ENCODE data around the gene BPHL.
"Not testable (repeated sequence)": the region's sequence is repeated elsewhere in the genome, so short reads cannot be mapped to it uniquely, and the experiment has no call there.

The BPHL gene

DNA sequence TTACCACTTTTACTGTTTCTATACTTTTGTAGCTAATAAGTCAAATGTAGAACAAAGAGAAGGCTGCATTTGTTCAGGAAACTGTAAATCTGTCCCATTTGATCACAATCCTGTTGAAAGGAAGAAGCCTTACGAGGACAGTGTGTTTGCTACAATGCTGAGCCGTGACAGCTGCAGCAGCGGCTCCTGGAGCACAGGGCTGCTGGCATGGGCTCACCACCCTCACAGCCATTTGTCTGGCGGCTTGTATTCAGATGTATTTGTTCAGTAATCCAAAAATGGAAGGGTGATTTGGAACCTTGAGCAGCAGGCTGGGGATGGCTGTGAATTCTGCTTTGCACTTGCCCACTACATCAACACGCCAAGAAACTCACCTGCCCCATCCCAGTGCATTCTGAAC lies 33.2 kb downstream of the BPHL start:
- POLR2A ChIA-PET = no interaction called here
- peaks cover 3 to 20% (median 8%) of the 10 kb centered on the region in 4 experiments for H3K36me3 ChIP-seq (ENCODE audit: control insufficient read depth in 4 of 4, insufficient read depth in 4 of 4, low read length in 3 of 4)
- DNase-seq = no peak
- H3K27ac ChIP-seq (ENCODE audit: insufficient read depth in 1 of 2, low read depth in 1 of 2, low read length in 2 of 2, poor library complexity in 1 of 2, severe bottlenecking in 2 of 2) = no peak overlapping the region
- H3K4me1 ChIP-seq (ENCODE audit: control extremely low read depth in 1 of 4, control insufficient read depth in 4 of 4, insufficient read depth in 4 of 4, low read length in 3 of 4) = peaks cover 0 to 6% (median 3%) of the 10 kb centered on the region in 4 experiments
- no peak overlapping the region for H3K4me3 ChIP-seq (ENCODE audit: control insufficient read depth in 1 of 7, extremely low read depth in 1 of 7, insufficient read depth in 4 of 7, low read depth in 2 of 7, low read length in 6 of 7)
- CTCF ChIA-PET = interaction anchor here (1.4 kb wide), 1 partner anchor 21 kb away, joined by 4 read pairs; no protein-coding TSS in a partner anchor
- H3K9me3 ChIP-seq (ENCODE audit: control extremely low read depth in 1 of 5, control insufficient read depth in 4 of 5, insufficient read depth in 2 of 5, low read depth in 1 of 5, low read length in 4 of 5) = peaks cover 0 to 7% (median 0%) of the 10 kb centered on the region in 5 experiments
- WGBS (ENCODE audit: insufficient coverage) = 83% methylated on average over 3 of the region's 5 CpGs
- H3K27me3 ChIP-seq (replicated peaks in 2 of 5; ENCODE audit: control insufficient read depth in 4 of 5, insufficient read depth in 5 of 5, low read length in 4 of 5) = peaks cover 0 to 14% (median 7%) of the 10 kb centered on the region in 5 experiments

- H3K4me3 ChIP-seq (ENCODE audit: control insufficient read depth in 1 of 7, extremely low read depth in 1 of 7, insufficient read depth in 4 of 7, low read depth in 2 of 7, low read length in 6 of 7) = no peak overlapping the region
- H3K27me3 ChIP-seq (replicated peaks in 2 of 5; ENCODE audit: control insufficient read depth in 4 of 5, insufficient read depth in 5 of 5, low read length in 4 of 5) = peaks cover 0 to 22% (median 7%) of the 10 kb centered on the region in 5 experiments
- ChIA-PET POLR2A (no interaction called here), CTCF (interaction anchor here (0.9 to 1.4 kb wide), 3 partner anchors 10 to 22 kb away, joined by 3 to 4 read pairs (median 3); no protein-coding TSS in a partner anchor)
- no peak for DNase-seq
- WGBS (ENCODE audit: insufficient coverage) = 82% methylated on average over 3 of the region's 3 CpGs
- H3K36me3 ChIP-seq (ENCODE audit: control insufficient read depth in 4 of 4, insufficient read depth in 4 of 4, low read length in 3 of 4) = peaks cover under 1 to 12% (median 5%) of the 10 kb centered on the region in 4 experiments
- no peak overlapping the region for H3K27ac ChIP-seq (ENCODE audit: insufficient read depth in 1 of 2, low read depth in 1 of 2, low read length in 2 of 2, poor library complexity in 1 of 2, severe bottlenecking in 2 of 2)
- H3K9me3 ChIP-seq (ENCODE audit: control extremely low read depth in 1 of 5, control insufficient read depth in 4 of 5, insufficient read depth in 2 of 5, low read depth in 1 of 5, low read length in 4 of 5) = peaks cover 0 to 5% (median 0%) of the 10 kb centered on the region in 5 experiments
- H3K4me1 ChIP-seq (ENCODE audit: control extremely low read depth in 1 of 4, control insufficient read depth in 4 of 4, insufficient read depth in 4 of 4, low read length in 3 of 4) = peaks cover 0 to 14% (median 12%) of the 10 kb centered on the region in 4 experiments
These were observed 34.2 kb downstream of the BPHL start for GRCh38 chr6:3152689-3153088.

GRCh38 chr6:3155416-3155815 lies 36.9 kb downstream of the BPHL start:
- WGBS (ENCODE audit: insufficient coverage) = 89% methylated on average over 4 of the region's 6 CpGs
- CTCF ChIA-PET = interaction anchor here (1.0 kb wide), 2 partner anchors 83 to 96 kb away, joined by 3 to 4 read pairs; no protein-coding TSS in a partner anchor
- not testable (repeated sequence) for H3K27ac ChIP-seq (ENCODE audit: insufficient read depth in 1 of 2, low read depth in 1 of 2, low read length in 2 of 2, poor library complexity in 1 of 2, severe bottlenecking in 2 of 2)

GRCh38 chr6:3156184-3157130 lies 37.9 kb downstream of the BPHL start:
- not testable (repeated sequence) for H3K36me3 ChIP-seq (ENCODE audit: control insufficient read depth in 4 of 4, insufficient read depth in 4 of 4, low read length in 3 of 4); H3K27ac ChIP-seq (ENCODE audit: insufficient read depth in 1 of 2, low read depth in 1 of 2, low read length in 2 of 2, poor library complexity in 1 of 2, severe bottlenecking in 2 of 2); H3K9me3 ChIP-seq (ENCODE audit: control extremely low read depth in 1 of 5, control insufficient read depth in 4 of 5, insufficient read depth in 2 of 5, low read depth in 1 of 5, low read length in 4 of 5)
- CTCF ChIA-PET = interaction anchor here (0.7 to 1.2 kb wide), 4 partner anchors 8 to 97 kb away, joined by 3 to 7 read pairs (median 4); no protein-coding TSS in a partner anchor
- peaks cover 0 to 24% (median 21%) of the 10 kb centered on the region in 4 experiments for H3K4me1 ChIP-seq (ENCODE audit: control extremely low read depth in 1 of 4, control insufficient read depth in 4 of 4, insufficient read depth in 4 of 4, low read length in 3 of 4)
- 3% methylated on average over 25 of the region's 32 CpGs for WGBS (ENCODE audit: insufficient coverage)
- POLR2A ChIA-PET = interaction anchor here (0.5 kb wide), 1 partner anchor 58 kb away, joined by 5 read pairs; no protein-coding TSS in a partner anchor
- H3K4me3 ChIP-seq (ENCODE audit: control insufficient read depth in 1 of 7, extremely low read depth in 1 of 7, insufficient read depth in 4 of 7, low read depth in 2 of 7, low read length in 6 of 7) = peak overlapping the region; percentile 44 to 80 (median 67)
- peaks cover 0 to 59% (median 14%) of the 10 kb centered on the region in 5 experiments for H3K27me3 ChIP-seq (replicated peaks in 2 of 5; ENCODE audit: control insufficient read depth in 4 of 5, insufficient read depth in 5 of 5, low read length in 4 of 5)
- peak in 2 of 3 donors; percentile 76 to 82 for DNase-seq

More at GRCh38 chr6:3155416-3155815, 36.9 kb downstream of the BPHL start:
- H3K36me3 ChIP-seq (ENCODE audit: control insufficient read depth in 4 of 4, insufficient read depth in 4 of 4, low read length in 3 of 4); DNase-seq; POLR2A ChIA-PET; H3K4me3 ChIP-seq (ENCODE audit: control insufficient read depth in 1 of 7, extremely low read depth in 1 of 7, insufficient read depth in 4 of 7, low read depth in 2 of 7, low read length in 6 of 7); H3K9me3 ChIP-seq (ENCODE audit: control extremely low read depth in 1 of 5, control insufficient read depth in 4 of 5, insufficient read depth in 2 of 5, low read depth in 1 of 5, low read length in 4 of 5): not testable (repeated sequence)
- peaks cover 0 to 24% (median 21%) of the 10 kb centered on the region in 4 experiments for H3K4me1 ChIP-seq (ENCODE audit: control extremely low read depth in 1 of 4, control insufficient read depth in 4 of 4, insufficient read depth in 4 of 4, low read length in 3 of 4)
- H3K27me3 ChIP-seq (replicated peaks in 2 of 5; ENCODE audit: control insufficient read depth in 4 of 5, insufficient read depth in 5 of 5, low read length in 4 of 5) = peaks cover 0 to 49% (median 12%) of the 10 kb centered on the region in 5 experiments

- DNase-seq = peak; percentile 65 to 82 (median 74)
- Histone ChIP-seq H3K4me1 (ENCODE audit: control extremely low read depth in 1 of 4, control insufficient read depth in 4 of 4, insufficient read depth in 4 of 4, low read length in 3 of 4) (peaks cover 0 to 26% (median 21%) of the 10 kb centered on the region in 4 experiments), H3K9me3 (ENCODE audit: control extremely low read depth in 1 of 5, control insufficient read depth in 4 of 5, insufficient read depth in 2 of 5, low read depth in 1 of 5, low read length in 4 of 5) (no peaks in the 10 kb centered on the region), H3K4me3 (ENCODE audit: control insufficient read depth in 1 of 7, extremely low read depth in 1 of 7, insufficient read depth in 4 of 7, low read depth in 2 of 7, low read length in 6 of 7) (peak within 1 kb of the TSS; percentile 44 to 80 (median 67)), H3K36me3 (ENCODE audit: control insufficient read depth in 4 of 4, insufficient read depth in 4 of 4, low read length in 3 of 4) (no peaks in the 10 kb centered on the region), H3K27ac (ENCODE audit: insufficient read depth in 1 of 2, low read depth in 1 of 2, low read length in 2 of 2, poor library complexity in 1 of 2, severe bottlenecking in 2 of 2) (peak within 1 kb of the TSS in 1 of 2 experiments; percentile 49), H3K27me3 (replicated peaks in 2 of 5; ENCODE audit: control insufficient read depth in 4 of 5, insufficient read depth in 5 of 5, low read length in 4 of 5) (peaks cover 0 to 66% (median 18%) of the 10 kb centered on the region in 5 experiments)
- POLR2A ChIA-PET = interaction anchor here (0.5 kb wide), 1 partner anchor 57 kb away, joined by 5 read pairs; no protein-coding TSS in a partner anchor
- WGBS (ENCODE audit: insufficient coverage) = 0% methylated on average over 90 of the region's 95 CpGs
- CTCF ChIA-PET = interaction anchor here (0.7 to 1.3 kb wide), 5 partner anchors 9 to 97 kb away, joined by 3 to 7 read pairs (median 3); no protein-coding TSS in a partner anchor
These were observed 38.8 kb downstream of the BPHL start, which contains the start of gene TUBB2A for GRCh38 chr6:3157131-3157933. Gene TUBB2A, minus strand, starts transcription at chr6:3157544. Its CDS starts 81 bp downstream, at chr6:3157463.
